IMR-90 (cell line): Measurements from ENCODE around the gene SLC10A3. TPM values are rescaled to one million over a fixed set of nuclear protein-coding genes. Genes with fewer than 3 reads are reported as not detected.

Experiments
- ATAC-seq: fragments of 200-7000 bp; cut with Tn5 transposase; 2 replicates; pipeline ENCODE4 v1.9.1; 2020; ENCODE audit warnings: low read depth, mild to moderate bottlenecking, moderate library complexity
- BruUV-seq: library from RNA; stranded (reverse); fragments of 400-500 nt; replicated peaks from 2 replicates; lab custom pipeline; 2021; lab: Mats Ljungman, UMichigan
- CTCF ChIA-PET: fragments of 300-600 bp; formaldehyde crosslinking; extraction: SDS; loops from one replicate; lab custom pipeline; 2021; ENCODE audit warnings: antibody characterized with exemption; lab: Yijun Ruan, JAX
- POLR2A ChIA-PET: fragments of 300-600 bp; sonication (Branson Sonifier 250); formaldehyde crosslinking; loops from one replicate; lab custom pipeline; 2022; ENCODE audit warnings: antibody characterized with exemption; ENCODE audit not compliant: unreplicated experiment; lab: Charles Lee
- DNase-seq: peaks from one replicate; pipeline ENCODE4 v3.0.0; 2013
- H2AFZ ChIP-seq: replicated peaks from 2 replicates; pipeline ENCODE3; 2013; ENCODE audit warnings: low read length, mild to moderate bottlenecking; ENCODE audit not compliant: poor library complexity
- H2AK5ac ChIP-seq: 2 replicates; pipeline ENCODE4 v1.6.1; 2013; ENCODE audit warnings: low read depth, low read length, inconsistent platforms
- H2AK9ac ChIP-seq: replicated peaks from 2 replicates; pipeline ENCODE3; 2013; ENCODE audit warnings: mild to moderate bottlenecking, low read depth, low read length, moderate library complexity; ENCODE audit not compliant: poor library complexity
- H2BK120ac ChIP-seq: 2 replicates; pipeline ENCODE4 v1.6.1; 2013; ENCODE audit warnings: low read depth, low read length, inconsistent platforms
- H2BK15ac ChIP-seq: 3 replicates; pipeline ENCODE4 v1.6.1; 2013; ENCODE audit warnings: low read depth, low read length, inconsistent platforms
- H2BK20ac ChIP-seq: 2 replicates; pipeline ENCODE4 v1.6.1; 2013; ENCODE audit warnings: low read depth, mild to moderate bottlenecking, inconsistent platforms, low read length, moderate library complexity
- H2BK5ac ChIP-seq: 2 replicates; pipeline ENCODE4 v1.6.1; 2013; ENCODE audit warnings: mild to moderate bottlenecking, low read depth, low read length, inconsistent platforms; ENCODE audit not compliant: poor library complexity, severe bottlenecking
- H3K14ac ChIP-seq: replicated peaks from 2 replicates; pipeline ENCODE4 v1.6.1; 2013; ENCODE audit warnings: low read depth, low read length, inconsistent platforms
- H3K18ac ChIP-seq: 2 replicates; pipeline ENCODE4 v1.6.1; 2013; ENCODE audit warnings: low read depth, low read length, control low read depth
- H3K23ac ChIP-seq: 2 replicates; pipeline ENCODE4 v1.6.1; 2013; ENCODE audit warnings: low read depth, low read length, inconsistent platforms
- H3K27ac ChIP-seq: 2 replicates; pipeline ENCODE4 v1.5.1; 2013; ENCODE audit warnings: mild to moderate bottlenecking, control low read depth, low read length; ENCODE audit not compliant: insufficient read depth
- H3K27me3 ChIP-seq: 2 replicates; pipeline ENCODE4 v1.6.1; 2013; ENCODE audit warnings: low read length; ENCODE audit not compliant: control insufficient read depth, insufficient read depth
- H3K36me3 ChIP-seq: 2 replicates; pipeline ENCODE4 v1.6.1; 2013; ENCODE audit warnings: low read length, mixed read lengths; ENCODE audit not compliant: control insufficient read depth, insufficient read depth
- H3K4ac ChIP-seq: 2 replicates; pipeline ENCODE4 v1.6.1; 2013; ENCODE audit warnings: low read depth, low read length, inconsistent platforms
- H3K4me1 ChIP-seq: 2 replicates; pipeline ENCODE4 v1.6.1; 2013; ENCODE audit warnings: low read length, mixed read lengths; ENCODE audit not compliant: control insufficient read depth, insufficient read depth
- H3K4me2 ChIP-seq: 2 replicates; pipeline ENCODE4 v1.6.1; 2013; ENCODE audit warnings: low read depth, mild to moderate bottlenecking, control low read depth, low read length, moderate library complexity
- H3K4me3 ChIP-seq: 2 replicates; pipeline ENCODE4 v1.5.1; 2013; ENCODE audit warnings: low read depth, mild to moderate bottlenecking, control low read depth, low read length, moderate library complexity; ENCODE audit not compliant: insufficient read depth
- H3K56ac ChIP-seq: 2 replicates; pipeline ENCODE4 v1.6.1; 2013; ENCODE audit warnings: low read length, inconsistent platforms; ENCODE audit not compliant: insufficient read depth; ENCODE audit errors: extremely low read depth
- H3K79me1 ChIP-seq, 2 experiments: 2 replicates each; pipeline ENCODE4 v1.6.1; 2013; ENCODE audit warnings: low read length in 2 of 2, inconsistent platforms in 1 of 2, low read depth in 1 of 2
- H3K9ac ChIP-seq: 2 replicates; pipeline ENCODE4 v1.6.1; 2013; ENCODE audit warnings: low read depth, low read length, control low read depth
- H3K9me1 ChIP-seq: 2 replicates; pipeline ENCODE4 v1.6.1; 2013; ENCODE audit warnings: low read length, inconsistent platforms; ENCODE audit not compliant: insufficient read depth
- H3K9me3 ChIP-seq: 2 replicates; pipeline ENCODE4 v1.6.1; 2013; ENCODE audit warnings: low read length; ENCODE audit not compliant: control insufficient read depth, insufficient read depth
- H4K20me1 ChIP-seq: 2 replicates; pipeline ENCODE4 v1.6.1; 2013; ENCODE audit warnings: low read length, inconsistent platforms; ENCODE audit not compliant: insufficient read depth
- H4K5ac ChIP-seq: 2 replicates; pipeline ENCODE4 v1.6.1; 2013; ENCODE audit warnings: mild to moderate bottlenecking, low read depth, low read length, control low read depth
- H4K8ac ChIP-seq, 2 experiments: 2 replicates each; pipeline ENCODE4 v1.6.1; 2013; ENCODE audit warnings: low read depth in 2 of 2, low read length in 2 of 2, control low read depth in 1 of 2, inconsistent platforms in 1 of 2
- H4K91ac ChIP-seq: 2 replicates; pipeline ENCODE4 v1.6.1; 2013; ENCODE audit warnings: low read depth, low read length, inconsistent platforms; ENCODE audit not compliant: insufficient read depth
- MAFK ChIP-seq: IDR thresholded peaks from 2 replicates; pipeline ENCODE4 v1.6.1; 2012; ENCODE audit warnings: low read depth, low read length, improper control_type of control experiment
- MAZ ChIP-seq: IDR thresholded peaks from 2 replicates; pipeline ENCODE4 v1.6.1; 2012; ENCODE audit warnings: low read depth, mild to moderate bottlenecking, low read length, improper control_type of control experiment, moderate library complexity, borderline replicate concordance
- SMC3 ChIP-seq: fragments of 150-350 bp; IDR thresholded peaks from 2 replicates; pipeline ENCODE4 v1.6.1; 2016; ENCODE audit warnings: low read depth, mild to moderate bottlenecking, antibody characterized with exemption, low read length, moderate library complexity
- WGBS, 2 experiments: methylation state at CpG; one replicate each; pipeline versions ENCODE4 v1.1.5 to v1.1.7; 2013; ENCODE audit warnings: missing lambda C conversion rate in 2 of 2; ENCODE audit not compliant: insufficient read length in 1 of 2; ENCODE audit errors: extremely low coverage in 2 of 2; 5-methylcytosine and 5-hydroxymethylcytosine counted together
- dilution Hi-C: fragments of 300-500 bp; cut with HindIII; formaldehyde crosslinking; loops from one replicate; pipeline ENCODE4 v1.14.3; 2018; ENCODE audit warnings: low sequenced_read_pairs; ENCODE audit not compliant: unreplicated experiment
- in situ Hi-C: fragments of 300-500 bp; cut with MboI; formaldehyde crosslinking; loops from 3 replicates; pipeline ENCODE4 v1.14.3; 2019; ENCODE audit warnings: low sequenced_read_pairs, inconsistent platforms, mixed read lengths
- intact Hi-C: fragments of 100-400 bp; cut with micrococcal nuclease; formaldehyde crosslinking; loops from 2 replicates; pipeline ENCODE4 v1.10.0; 2022
- polyA plus RNA-seq, 3 experiments: library from polyadenylated mRNA; depleted of rRNA; stranded (reverse); fragments of >200 nt; gene quantifications; 2 replicates each; pipeline ENCODE4 v1.2.3, GENCODE V29; 2012; ENCODE audit warnings: low replicate concordance in 1 of 3
- total RNA-seq: library from RNA; depleted of rRNA; stranded (reverse); fragments of >200 nt; gene quantifications from 2 replicates; pipeline ENCODE4 v1.2.3, GENCODE V29; 2012
- TF ChIP-seq, protein P1 (sequence below): fragments of 150-350 bp; IDR thresholded peaks from 2 replicates; pipeline ENCODE4 v1.6.1; 2017; ENCODE audit warnings: mild to moderate bottlenecking, antibody characterized with exemption, low read length, low read depth

Gene SLC10A3
- total and polyA plus RNA-seq, 2 of the 4 experiments (the other 2 are of a cell fraction) = 15.2 to 24.6 TPM

DNA sequence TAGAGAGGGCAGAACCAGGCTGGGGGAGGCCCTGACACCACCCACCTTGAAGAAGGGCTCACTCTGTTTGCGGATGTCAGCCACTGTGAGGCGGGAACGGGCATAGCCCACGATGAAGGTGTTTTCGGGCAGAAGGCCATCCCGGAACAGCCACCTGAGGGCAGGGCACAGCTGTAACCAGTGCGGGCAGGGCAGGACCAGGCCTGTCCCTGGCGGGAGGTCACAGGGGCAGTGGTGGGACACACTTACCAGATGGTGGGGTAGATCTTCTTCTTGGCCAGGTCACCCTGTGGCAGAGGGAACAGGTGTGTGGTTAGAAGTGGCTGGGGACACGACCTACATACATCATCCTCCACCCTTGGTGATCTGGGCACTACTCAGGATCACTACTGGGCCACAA, 45.5 kb upstream of the SLC10A3 start:
- WGBS, 2 experiments = 100% methylated on average over 2 of the region's 9 CpGs; no CpG with 5 or more reads in 1 of the 2 experiments
- BruUV-seq = no TSS peak
- Histone ChIP-seq H3K9me1 (peaks cover 2% of the 10 kb centered on the region), H4K5ac (no peak overlapping the region), H4K8ac (no peak overlapping the region), H4K91ac (no peak overlapping the region), H3K27ac (no peak overlapping the region), H2BK20ac (no peak overlapping the region), H3K4ac (no peak overlapping the region), H3K79me1 (peaks cover 0 to 28% of the 10 kb centered on the region in 2 experiments; a peak in 2 of 4 replicates), H3K18ac (no peak overlapping the region), H3K4me3 (no peak overlapping the region), H3K9me3 (no peaks in the 10 kb centered on the region), H3K36me3 (peaks cover 50% of the 10 kb centered on the region), H3K23ac (no peak overlapping the region), H3K4me1 (peaks cover 5% of the 10 kb centered on the region), H3K56ac (no peak overlapping the region), H2BK120ac (no peak overlapping the region), H2AK9ac (no peak overlapping the region), H2BK5ac (no peak overlapping the region), H2AK5ac (no peak overlapping the region), H3K27me3 (no peaks in the 10 kb centered on the region), H3K14ac (no peak overlapping the region), H4K20me1 (peaks cover 12% of the 10 kb centered on the region), H3K4me2 (no peak overlapping the region), H2BK15ac (no peak overlapping the region), H3K9ac (no peak overlapping the region), H2AFZ (no peak overlapping the region)
- POLR2A ChIA-PET = no interaction called here
- CTCF ChIA-PET = no interaction called here
- TF ChIP-seq MAZ (no peak), SMC3 (no peak), MAFK (no peak)
- TF ChIP-seq, protein P1, sequence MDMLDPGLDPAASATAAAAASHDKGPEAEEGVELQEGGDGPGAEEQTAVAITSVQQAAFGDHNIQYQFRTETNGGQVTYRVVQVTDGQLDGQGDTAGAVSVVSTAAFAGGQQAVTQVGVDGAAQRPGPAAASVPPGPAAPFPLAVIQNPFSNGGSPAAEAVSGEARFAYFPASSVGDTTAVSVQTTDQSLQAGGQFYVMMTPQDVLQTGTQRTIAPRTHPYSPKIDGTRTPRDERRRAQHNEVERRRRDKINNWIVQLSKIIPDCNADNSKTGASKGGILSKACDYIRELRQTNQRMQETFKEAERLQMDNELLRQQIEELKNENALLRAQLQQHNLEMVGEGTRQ = no peak
- DNase-seq = no peak
- intact Hi-C loops (no loop called here), in situ Hi-C loops (loop anchor here (25.0 kb wide), 1 partner anchor 1574 kb away; no protein-coding TSS in a partner anchor), dilution Hi-C loops (no loop called here)
- ATAC-seq = no peak
